IPS-18a (cell line): ENCODE results near the gene TAL1.
"Not testable (repeated sequence)": the region's sequence is repeated elsewhere in the genome, so short reads cannot be mapped to it uniquely, and the experiment has no call there.

Experiments
- H3K27ac ChIP-seq: one replicate; pipeline ENCODE4 v1.5.1; 2013; ENCODE audit warnings: low read length
- H3K27me3 ChIP-seq: one replicate; pipeline ENCODE4 v1.6.1; 2013; ENCODE audit warnings: mild to moderate bottlenecking, low read length; ENCODE audit not compliant: control insufficient read depth, insufficient read depth
- H3K36me3 ChIP-seq: one replicate; pipeline ENCODE4 v1.6.1; 2013; ENCODE audit warnings: low read depth, low read length; ENCODE audit not compliant: control insufficient read depth
- H3K4me1 ChIP-seq: one replicate; pipeline ENCODE4 v1.6.1; 2013; ENCODE audit warnings: low read depth, low read length; ENCODE audit not compliant: control insufficient read depth
- H3K4me3 ChIP-seq: one replicate; pipeline ENCODE4 v1.5.1; 2013; ENCODE audit warnings: low read length
- H3K9ac ChIP-seq: one replicate; pipeline ENCODE4 v1.6.1; 2013; ENCODE audit warnings: mild to moderate bottlenecking, low read length, moderate library complexity
- H3K9me3 ChIP-seq: one replicate; pipeline ENCODE4 v1.6.1; 2013; ENCODE audit warnings: low read depth, low read length; ENCODE audit not compliant: control insufficient read depth

TAL1 gene

DNA sequence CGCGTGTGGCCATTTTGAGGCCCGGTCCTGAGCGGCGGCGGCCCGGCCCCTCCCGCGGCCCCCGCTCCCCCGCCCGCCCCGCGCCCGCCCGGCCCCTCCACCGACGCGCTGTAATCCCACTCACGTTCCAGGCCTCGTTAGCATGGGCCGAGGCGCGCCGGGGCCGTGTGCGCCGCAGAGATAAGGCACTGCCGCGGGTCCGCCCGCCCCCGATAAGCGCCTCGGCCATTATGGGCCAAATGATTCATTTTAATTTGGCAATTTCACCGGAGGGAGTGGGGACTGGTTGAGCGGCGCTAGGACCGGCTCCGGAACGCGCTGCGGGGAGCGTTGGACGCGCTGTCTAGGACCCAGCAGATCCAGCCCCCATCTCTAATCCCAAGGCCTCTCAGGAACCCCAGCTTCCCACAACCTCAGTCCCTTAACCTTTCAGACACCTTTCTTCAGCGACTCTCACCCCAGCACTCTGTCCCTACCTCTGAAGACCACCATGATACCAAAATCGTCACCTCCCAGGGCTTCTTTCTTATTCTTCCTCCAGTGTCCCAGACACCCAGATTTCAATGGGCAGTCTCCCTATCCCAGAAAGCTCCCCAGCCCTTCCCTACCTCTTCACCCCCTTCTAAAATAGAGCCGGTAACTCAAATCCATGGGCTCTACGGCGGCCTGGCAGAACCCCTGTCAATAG is at the start of gene TAL1:
TSS of gene TAL1 (minus strand) at position 39 of the 688 bp plus-strand sequence. CDS start 6,337 bp downstream, outside the sequence.
- Histone ChIP-seq H3K27me3 (peaks cover 98% of the 10 kb centered on the region), H3K4me3 (peak within 1 kb of the TSS; percentile 49), H3K9ac (no peak within 1 kb of the TSS), H3K36me3 (no peaks in the 10 kb centered on the region), H3K4me1 (peaks cover 45% of the 10 kb centered on the region), H3K9me3 (no peaks in the 10 kb centered on the region), H3K27ac (no peak within 1 kb of the TSS)

DNA sequence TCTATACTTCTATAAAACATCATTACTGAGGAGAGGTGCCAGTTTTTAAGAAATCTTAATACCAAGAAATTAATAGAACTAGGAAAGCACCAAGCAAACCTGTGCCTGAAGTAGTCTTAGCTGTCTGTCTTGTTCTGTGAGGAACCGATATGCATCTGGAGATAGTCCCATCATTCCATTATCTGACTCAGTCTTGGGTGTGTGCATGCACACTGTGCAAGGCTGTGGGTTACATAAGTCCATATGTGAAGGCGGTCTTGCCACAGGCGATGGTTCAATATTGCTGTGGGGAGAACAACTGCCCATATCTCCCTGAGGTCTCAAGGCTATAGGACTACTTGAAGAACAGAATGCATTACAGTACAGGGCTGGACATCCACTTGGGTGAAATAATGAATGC is 48.1 kb upstream of the TAL1 start:
- no peaks in the 10 kb centered on the region for H3K9me3 ChIP-seq
- no peak overlapping the region for H3K4me3 ChIP-seq
- no peaks in the 10 kb centered on the region for H3K4me1 ChIP-seq
- no peaks in the 10 kb centered on the region for H3K27me3 ChIP-seq
- H3K36me3 ChIP-seq, result peaks cover 60% of the 10 kb centered on the region
- no peak overlapping the region for H3K27ac ChIP-seq
- H3K9ac ChIP-seq, result no peak overlapping the region

DNA sequence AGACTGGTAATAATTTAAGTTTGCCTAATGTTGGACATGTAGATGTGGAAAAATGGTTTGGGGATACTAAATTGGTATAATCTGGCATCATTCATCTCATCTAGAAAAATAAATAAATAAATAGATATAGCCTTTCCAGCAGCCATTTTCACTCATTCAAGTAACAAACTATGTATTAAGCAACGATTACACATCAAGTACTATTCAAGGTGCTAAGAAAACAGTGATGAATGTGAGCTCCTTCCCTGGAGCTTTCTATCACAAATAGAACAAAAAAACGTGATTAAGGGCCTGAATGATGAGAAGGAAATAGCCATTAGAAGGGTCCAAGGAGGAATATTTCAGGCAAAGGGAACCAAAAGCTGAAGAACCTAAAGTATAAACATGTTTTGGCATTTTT is 44.8 kb upstream of the TAL1 start:
- Histone ChIP-seq H3K4me3 (no peak overlapping the region), H3K27ac (no peak overlapping the region), H3K36me3 (peaks cover 50% of the 10 kb centered on the region), H3K4me1 (no peaks in the 10 kb centered on the region), H3K9ac (no peak overlapping the region), H3K27me3 (no peaks in the 10 kb centered on the region), H3K9me3 (no peaks in the 10 kb centered on the region)

DNA sequence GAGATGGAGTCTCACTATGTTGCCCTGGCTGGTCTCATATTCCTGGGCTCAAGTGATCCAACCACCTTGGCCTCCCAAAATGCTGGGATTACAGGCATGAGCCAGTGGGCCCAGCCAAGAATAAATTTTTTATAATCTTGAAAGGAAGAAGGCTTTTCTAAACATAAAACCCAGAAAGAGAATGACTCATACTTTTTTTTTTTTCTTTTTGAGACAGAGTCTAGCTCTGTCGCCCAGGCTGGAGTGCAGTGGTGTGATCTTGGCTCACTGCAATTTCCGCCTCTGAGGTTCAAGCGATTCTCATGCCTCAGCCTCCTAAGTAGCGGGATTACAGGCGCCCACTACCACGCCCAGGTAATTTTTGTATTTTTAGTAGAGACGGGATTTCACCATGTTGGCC is 43.8 kb upstream of the TAL1 start:
- H3K36me3 ChIP-seq, result peaks cover 43% of the 10 kb centered on the region
- H3K27ac ChIP-seq, H3K4me1 ChIP-seq, H3K4me3 ChIP-seq, H3K9ac ChIP-seq, H3K27me3 ChIP-seq, H3K9me3 ChIP-seq: not testable (repeated sequence)

DNA sequence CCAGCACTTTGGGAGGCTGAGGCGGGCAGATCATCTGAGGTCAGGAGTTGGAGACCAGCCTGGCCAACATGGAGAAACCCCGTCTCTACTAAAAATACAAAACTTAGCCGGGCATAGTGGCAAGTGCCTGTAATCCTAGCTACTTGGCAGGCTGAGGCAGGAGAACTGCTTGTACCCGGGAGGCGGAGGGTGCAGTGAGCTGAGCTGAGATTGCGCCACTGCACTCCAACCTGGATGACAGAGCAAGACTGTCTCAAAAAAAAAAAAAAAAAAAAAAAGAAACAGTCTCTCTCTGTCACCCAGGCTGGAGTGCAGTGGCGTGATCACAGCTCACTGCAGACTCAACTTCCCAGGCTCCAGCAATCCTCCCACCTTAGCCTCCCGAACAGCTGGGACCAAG is 33.5 kb upstream of the TAL1 start:
- peaks cover 41% of the 10 kb centered on the region for H3K36me3 ChIP-seq
- not testable (repeated sequence) for H3K9me3 ChIP-seq, H3K4me1 ChIP-seq

DNA sequence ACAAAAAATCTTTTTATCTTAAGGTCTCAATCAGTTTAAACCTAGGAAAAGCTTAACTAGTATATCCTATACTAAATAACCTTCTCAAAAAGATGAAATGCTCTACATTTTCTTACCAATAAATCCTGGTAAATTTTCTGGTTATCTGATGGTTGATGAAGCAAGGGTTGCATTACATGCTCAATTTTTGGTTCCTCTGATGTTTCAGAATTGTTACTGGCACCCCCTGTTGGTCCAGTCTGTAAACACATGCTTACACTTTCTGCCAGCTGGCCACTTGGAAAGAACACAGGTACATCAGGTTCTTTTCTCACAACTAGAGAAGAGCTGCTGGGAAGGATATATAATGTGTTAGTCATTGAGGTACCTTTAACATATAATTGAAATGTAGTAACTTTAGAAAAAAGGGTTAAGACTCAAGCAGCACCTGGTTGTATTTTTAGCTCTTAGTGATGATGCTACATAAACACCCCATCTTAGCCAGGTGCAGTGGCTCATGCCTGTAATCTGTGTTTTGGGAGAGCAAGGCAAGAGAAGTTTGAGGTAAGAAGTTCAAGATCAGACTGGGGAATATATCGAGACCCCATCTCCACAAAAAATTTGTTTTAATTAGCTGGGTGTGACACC is 30.9 kb upstream of the TAL1 start:
- Histone ChIP-seq H3K9me3 (no peaks in the 10 kb centered on the region), H3K27me3 (no peaks in the 10 kb centered on the region), H3K4me3 (no peak overlapping the region), H3K27ac (no peak overlapping the region), H3K9ac (no peak overlapping the region), H3K36me3 (peaks cover 44% of the 10 kb centered on the region), H3K4me1 (no peaks in the 10 kb centered on the region)

More for the DNA sequence above, 33.5 kb upstream of the TAL1 start:
- not testable (repeated sequence) for H3K27me3 ChIP-seq, H3K27ac ChIP-seq, H3K9ac ChIP-seq, H3K4me3 ChIP-seq

DNA sequence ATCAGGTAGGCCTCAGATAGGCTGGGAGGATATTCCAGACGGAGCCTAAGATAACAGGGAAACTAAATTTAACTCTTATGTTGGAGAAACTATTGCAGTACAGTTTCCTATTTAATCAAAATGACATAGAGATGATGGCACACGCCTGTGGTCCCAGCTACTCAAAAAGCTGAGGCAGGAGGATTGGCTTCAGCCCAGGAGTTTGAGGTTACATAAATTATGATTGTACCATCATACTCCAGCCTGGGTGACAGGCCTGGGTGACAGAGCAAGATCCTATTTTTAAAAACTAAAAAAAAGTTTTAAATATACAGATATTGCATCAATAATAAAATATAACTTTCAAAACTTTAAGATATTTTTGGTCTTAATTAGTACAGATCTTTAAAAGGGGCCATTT is 25.2 kb upstream of the TAL1 start:
- no peak overlapping the region for H3K4me3 ChIP-seq
- H3K36me3 ChIP-seq, result peaks cover 37% of the 10 kb centered on the region
- H3K27me3 ChIP-seq, result no peaks in the 10 kb centered on the region
- H3K9ac ChIP-seq, result no peak overlapping the region
- no peak overlapping the region for H3K27ac ChIP-seq
- no peaks in the 10 kb centered on the region for H3K4me1 ChIP-seq
- no peaks in the 10 kb centered on the region for H3K9me3 ChIP-seq

DNA sequence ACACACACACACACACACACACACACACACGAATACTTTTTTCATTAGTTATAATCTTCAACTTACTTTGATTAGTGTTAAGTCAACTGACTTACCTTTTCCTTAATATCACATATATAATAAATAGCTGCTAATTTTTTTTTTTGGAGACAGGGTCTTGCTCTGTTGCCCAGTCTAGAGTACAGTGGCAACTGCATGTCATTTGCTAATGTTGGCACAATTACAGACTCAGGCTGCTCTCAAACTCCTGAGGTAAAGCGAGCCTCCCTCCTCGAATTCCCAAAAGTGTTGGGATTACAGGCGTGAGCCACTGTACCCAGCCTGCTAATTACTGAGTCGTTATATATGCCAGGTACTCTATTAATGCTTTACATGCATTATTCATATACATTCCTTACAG is 20.8 kb upstream of the TAL1 start:
- Histone ChIP-seq H3K4me1 (no peaks in the 10 kb centered on the region), H3K4me3 (no peak overlapping the region), H3K27ac (no peak overlapping the region), H3K27me3 (no peaks in the 10 kb centered on the region), H3K9ac (no peak overlapping the region), H3K9me3 (no peaks in the 10 kb centered on the region), H3K36me3 (peaks cover 25% of the 10 kb centered on the region)

DNA sequence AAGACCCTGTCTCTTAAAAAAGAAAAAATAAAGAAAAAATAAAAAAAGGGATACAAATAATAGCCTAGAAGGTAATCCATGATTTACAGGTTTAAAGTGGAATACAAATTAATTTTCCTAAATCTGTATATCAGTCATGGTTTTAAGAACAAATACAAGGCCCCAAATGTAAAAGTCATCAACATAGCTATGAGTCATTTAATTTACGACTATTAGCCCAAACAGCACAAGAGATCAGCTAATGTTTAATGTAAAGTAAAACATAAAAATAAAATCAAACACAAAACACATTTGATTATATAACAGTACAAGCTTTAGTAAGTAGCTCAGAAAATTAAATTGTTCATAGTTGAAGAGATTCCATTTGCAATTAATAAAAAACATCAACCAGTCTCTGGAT is 20.3 kb upstream of the TAL1 start:
- H3K4me1 ChIP-seq, result no peaks in the 10 kb centered on the region
- no peak overlapping the region for H3K4me3 ChIP-seq
- H3K36me3 ChIP-seq, result peaks cover 22% of the 10 kb centered on the region
- H3K9me3 ChIP-seq, result no peaks in the 10 kb centered on the region
- no peak overlapping the region for H3K9ac ChIP-seq
- H3K27me3 ChIP-seq, result no peaks in the 10 kb centered on the region
- H3K27ac ChIP-seq, result no peak overlapping the region

DNA sequence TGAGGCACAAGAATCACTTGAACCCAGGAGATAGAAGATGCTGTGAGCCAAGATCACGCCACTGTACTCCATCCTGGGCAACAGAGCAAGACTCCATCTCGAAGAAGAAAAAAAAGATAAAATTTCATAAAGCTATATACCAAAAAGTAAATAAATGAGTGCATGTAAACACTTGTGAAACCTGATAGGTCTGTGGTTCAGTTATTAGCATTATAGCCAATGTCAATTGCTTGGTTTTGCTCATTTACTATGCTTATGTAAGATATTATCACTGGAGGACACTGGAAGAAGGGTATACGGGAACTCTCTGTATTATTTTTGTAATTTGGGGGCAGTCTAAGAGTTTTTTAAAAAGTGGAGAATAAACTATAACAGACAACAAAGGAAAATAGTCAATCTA is 17.7 kb upstream of the TAL1 start:
- H3K4me3 ChIP-seq, result no peak overlapping the region
- H3K27me3 ChIP-seq, result no peaks in the 10 kb centered on the region
- H3K27ac ChIP-seq, result no peak overlapping the region
- peaks cover 11% of the 10 kb centered on the region for H3K36me3 ChIP-seq
- no peak overlapping the region for H3K9ac ChIP-seq
- H3K4me1 ChIP-seq, result no peaks in the 10 kb centered on the region
- H3K9me3 ChIP-seq, result no peaks in the 10 kb centered on the region

DNA sequence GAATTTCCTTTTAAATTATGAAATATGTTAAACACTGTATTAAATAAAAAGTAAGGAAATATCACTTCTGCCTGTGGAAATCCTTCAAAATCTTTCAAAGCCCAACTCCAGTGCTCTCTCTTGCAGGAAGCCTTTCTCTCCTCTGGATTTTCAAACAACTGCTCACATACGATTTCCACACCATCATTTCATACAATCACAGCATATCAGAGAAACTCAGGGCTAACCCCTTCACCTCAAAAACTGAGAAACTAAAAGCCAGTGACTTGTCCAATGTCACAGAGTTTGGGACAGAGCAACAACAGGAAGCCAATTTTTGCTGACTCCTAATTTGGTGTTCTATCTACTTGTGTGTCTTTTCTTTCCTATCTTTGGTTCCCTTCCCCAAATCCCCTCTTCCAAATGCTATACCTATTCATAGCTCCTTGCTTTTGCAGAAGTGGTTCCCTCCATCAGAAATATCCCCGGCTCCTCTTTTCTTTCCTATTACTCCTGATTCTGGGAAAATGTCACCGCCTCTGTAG is 12.4 kb upstream of the TAL1 start:
- no peak overlapping the region for H3K27ac ChIP-seq
- H3K4me3 ChIP-seq, result no peak overlapping the region
- H3K36me3 ChIP-seq, result no peaks in the 10 kb centered on the region
- peaks cover 5% of the 10 kb centered on the region for H3K4me1 ChIP-seq
- H3K9ac ChIP-seq, result no peak overlapping the region
- no peaks in the 10 kb centered on the region for H3K9me3 ChIP-seq
- peaks cover 20% of the 10 kb centered on the region for H3K27me3 ChIP-seq

DNA sequence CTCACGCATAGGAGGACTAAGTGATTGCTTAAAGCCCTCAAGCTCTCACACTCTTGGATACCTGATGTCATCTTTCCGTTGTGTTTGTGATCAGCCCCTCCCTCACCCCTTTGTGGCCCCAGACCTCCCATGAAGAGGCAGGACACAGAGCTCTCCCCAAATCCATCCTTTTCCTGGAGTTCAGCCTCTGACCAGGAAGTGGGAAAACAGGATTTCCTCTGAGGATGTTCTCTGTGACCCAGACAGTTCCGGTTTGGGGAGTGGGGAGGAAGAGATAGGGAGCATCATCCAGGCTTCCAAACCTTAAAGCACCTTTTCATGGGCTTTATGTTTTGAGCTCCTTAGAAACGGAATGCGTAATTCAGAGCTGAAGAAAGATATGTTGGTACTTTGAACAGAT is 11.9 kb upstream of the TAL1 start:
- no peak overlapping the region for H3K27ac ChIP-seq
- H3K9me3 ChIP-seq, result no peaks in the 10 kb centered on the region
- H3K4me3 ChIP-seq, result no peak overlapping the region
- H3K36me3 ChIP-seq, result no peaks in the 10 kb centered on the region
- no peak overlapping the region for H3K9ac ChIP-seq
- peaks cover 5% of the 10 kb centered on the region for H3K4me1 ChIP-seq
- peaks cover 22% of the 10 kb centered on the region for H3K27me3 ChIP-seq
